CD4-positive, alpha-beta T cell (primary cell): ENCODE measurements around the gene HCST. TPM values are rescaled to one million over a fixed set of nuclear protein-coding genes. Genes with fewer than 3 reads are reported as not detected.

Experiments used
- ATAC-seq: fragments of 200-7000 bp; cut with Tn5 transposase; one replicate; pipeline ENCODE4 v1.10.0; 2022; ENCODE audit warnings: mild to moderate bottlenecking; ENCODE audit not compliant: poor library complexity
- CTCF ChIA-PET: fragments of 350-600 bp; sonication (Branson Sonifier 250); formaldehyde crosslinking; loops from one replicate; lab custom pipeline; 2021; ENCODE audit warnings: antibody characterized with exemption, inconsistent platforms; lab: Charles Lee
- POLR2A ChIA-PET: fragments of 350-600 bp; sonication (Branson Sonifier 250); formaldehyde crosslinking; loops from one replicate; lab custom pipeline; 2021; ENCODE audit warnings: antibody characterized with exemption, inconsistent platforms; lab: Charles Lee
- DNase-seq, 14 experiments: peaks; one replicate each; pipeline ENCODE4 v3.0.0-alpha.2; 2013 to 2020; ENCODE audit warnings: mixed read lengths in 2 of 14
- H3K27ac ChIP-seq, 2 donors: one replicate each; pipeline versions ENCODE4 v1.5.1 to v1.7.0; 2013; ENCODE audit warnings: low read length in 2 of 2, low read depth in 1 of 2, mild to moderate bottlenecking in 1 of 2
- H3K27me3 ChIP-seq, 2 experiments: 1 replicate in 1 of 2; 2 replicates in 1 of 2; pipeline versions ENCODE4 v1.6.1 to v1.7.0; 2013; ENCODE audit warnings: low read length in 2 of 2, control low read depth in 1 of 2, mild to moderate bottlenecking in 1 of 2, moderate library complexity in 1 of 2; ENCODE audit not compliant: insufficient read depth in 2 of 2, control insufficient read depth in 1 of 2
- H3K36me3 ChIP-seq: one replicate; pipeline ENCODE4 v1.6.1; 2013; ENCODE audit warnings: low read length, control low read depth; ENCODE audit not compliant: insufficient read depth
- H3K4me1 ChIP-seq: one replicate; pipeline ENCODE4 v1.6.1; 2013; ENCODE audit warnings: low read length, control low read depth; ENCODE audit not compliant: insufficient read depth
- H3K4me3 ChIP-seq: one replicate; pipeline ENCODE4 v1.5.1; 2013; ENCODE audit warnings: mild to moderate bottlenecking, low read length, moderate library complexity
- H3K9me3 ChIP-seq, 2 experiments: 1 replicate in 1 of 2; 2 replicates in 1 of 2; pipeline versions ENCODE4 v1.6.1 to v1.7.0; 2013; ENCODE audit warnings: low read length in 2 of 2, mild to moderate bottlenecking in 2 of 2, control low read depth in 1 of 2, moderate library complexity in 1 of 2; ENCODE audit not compliant: control insufficient read depth in 1 of 2, insufficient read depth in 1 of 2
- H3K27ac Mint-ChIP-seq: one replicate; pipeline ENCODE4 v1.8.0; 2020; ENCODE audit warnings: mixed read lengths
- H3K27me3 Mint-ChIP-seq: one replicate; pipeline ENCODE4 v1.8.0; 2021; ENCODE audit warnings: mixed read lengths
- H3K36me3 Mint-ChIP-seq: one replicate; pipeline ENCODE4 v1.8.0; 2021; ENCODE audit warnings: low read depth, mixed read lengths
- H3K4me1 Mint-ChIP-seq: one replicate; pipeline ENCODE4 v1.8.0; 2021; ENCODE audit warnings: low read depth, mixed read lengths
- H3K4me3 Mint-ChIP-seq: one replicate; pipeline ENCODE4 v1.8.0; 2020; ENCODE audit warnings: mild to moderate bottlenecking, mixed read lengths
- H3K9me3 Mint-ChIP-seq: one replicate; pipeline ENCODE4 v1.8.0; 2020; ENCODE audit warnings: mixed read lengths
- CTCF ChIP-seq: fragments of 200-600 bp; IDR thresholded peaks from one replicate; pipeline ENCODE4 v1.8.0; 2022; ENCODE audit warnings: antibody characterized with exemption, mild to moderate bottlenecking
- intact Hi-C, 2 experiments: fragments of 100-400 bp; cut with DNase I in 1 of 2; cut with micrococcal nuclease in 1 of 2; formaldehyde crosslinking; loops; one replicate each; pipeline versions ENCODE4 v1.15.1 to v1.9.0; 2023 to 2025; cut with DNase I, micrococcal nuclease
- total RNA-seq, 174 experiments: library from RNA in 2 of 174; stranded (reverse) in 2 of 174; gene quantifications; one replicate each; pipeline ENCODE4 v1.2.3 and lab custom pipeline; 2021 to 2026

HCST gene
- total RNA-seq, 2 experiments from 2014 or later, result 72.4 to 78.6 TPM

- Histone ChIP-seq H3K9me3 (no peaks in the 10 kb centered on the region), H3K4me1 (peaks cover 15% of the 10 kb centered on the region), H3K4me3 (no peak overlapping the region), H3K27me3 (no peaks in the 10 kb centered on the region), H3K27ac (no peak overlapping the region), H3K36me3 (peaks cover 18% of the 10 kb centered on the region)
- peaks cover 51% of the 10 kb centered on the region for H3K36me3 Mint-ChIP-seq
- ChIA-PET POLR2A (no interaction called here), CTCF (no interaction called here)
- H3K4me3 Mint-ChIP-seq, result no peak overlapping the region
- intact Hi-C loops, result no loop called here
- no peak overlapping the region for H3K27ac Mint-ChIP-seq
- ATAC-seq, result no peak
- no peaks in the 10 kb centered on the region for H3K9me3 Mint-ChIP-seq
- peaks cover 25% of the 10 kb centered on the region for H3K4me1 Mint-ChIP-seq
- no peaks in the 10 kb centered on the region for H3K27me3 Mint-ChIP-seq
- DNase-seq, result no peak
- no peak for TF ChIP-seq CTCF
Observed at GRCh38 chr19:35943321-35944301, 41.3 kb downstream of the HCST start.

GRCh38 chr19:35944556-35944955 lies 42.2 kb downstream of the HCST start:
- H3K4me3 Mint-ChIP-seq, result no peak overlapping the region
- H3K4me1 Mint-ChIP-seq, result peaks cover 27% of the 10 kb centered on the region
- ChIA-PET POLR2A (interaction anchor here (0.9 kb wide), 1 partner anchor 9 kb away, joined by 4 read pairs; no protein-coding TSS in a partner anchor), CTCF (no interaction called here)
- no peak for TF ChIP-seq CTCF
- DNase-seq (no peak), ATAC-seq (no peak)
- H3K4me3 ChIP-seq, result no peak overlapping the region
- no peaks in the 10 kb centered on the region for H3K27me3 Mint-ChIP-seq
- H3K4me1 ChIP-seq, result peaks cover 18% of the 10 kb centered on the region
- no peaks in the 10 kb centered on the region for H3K9me3 ChIP-seq
- H3K9me3 Mint-ChIP-seq, result no peaks in the 10 kb centered on the region
- H3K36me3 ChIP-seq, result peaks cover 18% of the 10 kb centered on the region
- no peaks in the 10 kb centered on the region for H3K27me3 ChIP-seq
- no peak overlapping the region for H3K27ac Mint-ChIP-seq
- intact Hi-C loops, result no loop called here
- no peak overlapping the region for H3K27ac ChIP-seq
- H3K36me3 Mint-ChIP-seq, result peaks cover 43% of the 10 kb centered on the region

- H3K27ac ChIP-seq, result no peak overlapping the region
- no peak overlapping the region for H3K4me3 ChIP-seq
- Mint-ChIP-seq H3K9me3 (no peaks in the 10 kb centered on the region), H3K27ac (peak overlapping the region; percentile 65), H3K4me1 (peaks cover 34% of the 10 kb centered on the region), H3K36me3 (peaks cover 43% of the 10 kb centered on the region), H3K4me3 (no peak overlapping the region), H3K27me3 (no peaks in the 10 kb centered on the region)
- ChIA-PET POLR2A (interaction anchor here (0.9 to 1.5 kb wide), 2 partner anchors 8 to 13 kb away, joined by 4 to 5 read pairs; no protein-coding TSS in a partner anchor), CTCF (interaction anchor here (0.8 kb wide), 1 partner anchor 14 kb away, joined by 3 read pairs; no protein-coding TSS in a partner anchor)
- H3K9me3 ChIP-seq, result no peaks in the 10 kb centered on the region
- DNase-seq (no peak), ATAC-seq (no peak)
- H3K27me3 ChIP-seq, result no peaks in the 10 kb centered on the region
- no peak for TF ChIP-seq CTCF
- peaks cover 17% of the 10 kb centered on the region for H3K36me3 ChIP-seq
- intact Hi-C loops, result no loop called here
- peaks cover 23% of the 10 kb centered on the region for H3K4me1 ChIP-seq
Observed at GRCh38 chr19:35945121-35945790, 42.9 kb downstream of the HCST start.
